GM23248 (cell line): ENCODE results near the gene ANO2.

Experiments used
- EZH2 ChIP-seq: fragments of 200-600 bp; sonication (generic); IDR thresholded peaks from 2 replicates; pipeline ENCODE4 v1.6.1; 2018; ENCODE audit warnings: antibody characterized with exemption, mild to moderate bottlenecking; ENCODE audit not compliant: insufficient read depth, poor library complexity, severe bottlenecking
- EZH2phosphoT487 ChIP-seq: fragments of 200-600 bp; sonication (generic); IDR thresholded peaks from 2 replicates; pipeline ENCODE4 v1.6.1; 2018; ENCODE audit warnings: antibody characterized with exemption, moderate library complexity, mild to moderate bottlenecking, low read depth; ENCODE audit not compliant: insufficient read depth

DNA sequence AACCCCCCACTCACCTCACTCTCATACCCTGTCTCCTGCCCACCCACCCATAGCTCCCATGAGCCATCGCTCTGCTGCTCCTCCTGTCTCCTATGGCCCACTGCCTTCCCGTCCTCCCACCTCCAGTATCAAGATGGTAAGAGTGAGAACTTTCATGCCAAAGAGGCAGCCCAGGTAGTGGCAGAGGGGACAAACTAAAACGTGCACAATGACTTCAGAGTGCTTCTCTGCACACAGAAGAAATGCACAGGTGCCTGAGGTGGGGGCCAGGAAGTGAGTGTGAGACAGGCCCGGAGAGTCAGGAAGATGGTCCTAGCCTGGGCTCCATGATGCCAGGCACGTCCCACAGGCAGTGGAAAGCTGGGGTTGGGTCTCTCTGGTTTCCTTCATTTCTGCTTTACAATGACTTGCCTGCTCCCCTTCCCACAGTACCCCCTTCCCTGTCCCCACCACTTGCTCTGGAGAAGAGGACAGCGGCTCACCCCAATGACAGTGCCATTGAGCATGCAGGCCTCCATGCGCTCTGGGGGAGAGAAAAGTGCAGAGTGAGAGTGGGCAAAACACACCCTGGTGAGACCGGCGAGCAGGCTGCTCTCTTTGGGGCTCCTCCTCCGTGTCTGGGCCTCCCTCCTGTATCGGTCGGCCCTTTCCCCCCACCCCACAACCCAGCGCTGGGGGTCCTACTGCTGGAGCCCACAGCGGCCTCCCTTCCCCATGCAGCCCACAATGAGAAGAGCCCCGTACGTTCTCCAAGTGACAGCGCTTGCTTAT is 22.8 kb upstream of the ANO2 start:
- no peak for TF ChIP-seq EZH2
- no peak for TF ChIP-seq EZH2phosphoT487
